HG03565 (cell line): Measurements from ENCODE around the gene ZDHHC22.
"Not testable (repeated sequence)": the region's sequence is repeated elsewhere in the genome, so short reads cannot be mapped to it uniquely, and the experiment has no call there.

Source experiments
- ATAC-seq: cut with Tn5 transposase; IDR thresholded peaks from one replicate; pipeline ENCODE4 v1.9.1; 2021; ENCODE audit warnings: mild to moderate bottlenecking, moderate library complexity; ENCODE audit not compliant: unreplicated experiment

ZDHHC22 gene

GRCh38 chr14:77141214-77142004, at the start of gene ZDHHC22:
TSS of gene ZDHHC22 (minus strand) at chr14:77141791. CDS start at chr14:77139738, 2,053 bp downstream.
- no peak for ATAC-seq

GRCh38 chr14:77190977-77191376, 49.4 kb upstream of the ZDHHC22 start:
- no peak for ATAC-seq

GRCh38 chr14:77189479-77189878, 47.9 kb upstream of the ZDHHC22 start:
- no peak for ATAC-seq

GRCh38 chr14:77187649-77188012, 46.0 kb upstream of the ZDHHC22 start:
- no peak for ATAC-seq

- ATAC-seq: no peak
Observed at GRCh38 chr14:77186911-77187648, 45.5 kb upstream of the ZDHHC22 start.

- ATAC-seq: no peak
Observed at GRCh38 chr14:77185093-77185465, 43.5 kb upstream of the ZDHHC22 start.

- no peak for ATAC-seq
Observed at GRCh38 chr14:77184396-77185092, 43.0 kb upstream of the ZDHHC22 start.

GRCh38 chr14:77183896-77184295, 42.3 kb upstream of the ZDHHC22 start:
- ATAC-seq: no peak

- peak; percentile 46 for ATAC-seq
Observed at GRCh38 chr14:77181603-77182437, 40.2 kb upstream of the ZDHHC22 start, which contains the start of gene TMEM63C. TSS of gene TMEM63C (plus strand) at chr14:77181798. CDS start at chr14:77218814, 37,016 bp downstream.

GRCh38 chr14:77180726-77181602, 39.4 kb upstream of the ZDHHC22 start:
- ATAC-seq: no peak

- ATAC-seq: no peak
Observed at GRCh38 chr14:77178656-77179055, 37.1 kb upstream of the ZDHHC22 start.

- no peak for ATAC-seq
Observed at GRCh38 chr14:77177702-77178101, 36.1 kb upstream of the ZDHHC22 start.

GRCh38 chr14:77175843-77176242, 34.3 kb upstream of the ZDHHC22 start:
- ATAC-seq: no peak

GRCh38 chr14:77173911-77174617, 32.5 kb upstream of the ZDHHC22 start:
- ATAC-seq: not testable (repeated sequence)

- ATAC-seq: no peak
Observed at GRCh38 chr14:77172916-77173315, 31.3 kb upstream of the ZDHHC22 start.

- no peak for ATAC-seq
Observed at GRCh38 chr14:77170045-77170444, 28.5 kb upstream of the ZDHHC22 start.

- no peak for ATAC-seq
Observed at GRCh38 chr14:77161011-77161410, 19.4 kb upstream of the ZDHHC22 start.

GRCh38 chr14:77158882-77159255, 17.3 kb upstream of the ZDHHC22 start:
- no peak for ATAC-seq
